Spleen (tissue), 11 donors: Measurements from ENCODE around the gene RAC2. TPM values are rescaled to one million over a fixed set of nuclear protein-coding genes. Genes with fewer than 3 reads are reported as not detected.

Experiments
- DNase-seq: peaks from one replicate; pipeline ENCODE4 v3.0.0-alpha.2; 2020
- H3K27ac ChIP-seq, 8 donors: fragments of 200-600 bp; sonication (generic) in 7 of 8; 1 replicate in 4 of 8; 2 replicates in 4 of 8; pipeline versions ENCODE4 v1.5.0 to v1.8.0; 2016 to 2021; ENCODE audit warnings: inconsistent platforms in 4 of 8, mild to moderate bottlenecking in 4 of 8, moderate library complexity in 1 of 8
- H3K27me3 ChIP-seq, 7 donors: fragments of 200-600 bp; sonication (generic) in 6 of 7; replicated peaks in 1 of 7; 1 replicate in 4 of 7; 2 replicates in 3 of 7; pipeline versions ENCODE4 v1.5.0 to v1.8.0; 2016 to 2021; ENCODE audit warnings: inconsistent platforms in 3 of 7, mild to moderate bottlenecking in 1 of 7
- H3K36me3 ChIP-seq, 6 donors: fragments of 200-600 bp; sonication (generic) in 5 of 6; 1 replicate in 4 of 6; 2 replicates in 2 of 6; pipeline versions ENCODE4 v1.5.0 to v1.8.0; 2016 to 2021; ENCODE audit warnings: inconsistent platforms in 2 of 6
- H3K4me1 ChIP-seq, 6 donors: fragments of 200-600 bp; sonication (generic) in 5 of 6; 1 replicate in 3 of 6; 2 replicates in 3 of 6; pipeline versions ENCODE4 v1.5.0 to v1.8.0; 2016 to 2021; ENCODE audit warnings: inconsistent platforms in 3 of 6
- H3K4me3 ChIP-seq, 8 donors: fragments of 200-600 bp; sonication (generic) in 7 of 8; 1 replicate in 4 of 8; 2 replicates in 4 of 8; pipeline versions ENCODE4 v1.5.0 to v1.8.0; 2016 to 2021; ENCODE audit warnings: inconsistent platforms in 4 of 8, mild to moderate bottlenecking in 4 of 8, moderate library complexity in 2 of 8
- H3K9me3 ChIP-seq, 8 donors: fragments of 200-600 bp; sonication (generic) in 7 of 8; 1 replicate in 4 of 8; 2 replicates in 4 of 8; pipeline versions ENCODE4 v1.5.0 to v1.8.0; 2016 to 2021; ENCODE audit warnings: inconsistent platforms in 4 of 8
- CTCF ChIP-seq, 11 experiments: fragments of 200-600 bp in 7 of 11; fragments of 450-650 bp in 4 of 11; sonication (generic) in 4 of 11; IDR thresholded peaks in 8 of 11; conservative IDR thresholded peaks in 3 of 11; 1 replicate in 7 of 11; 2 replicates in 4 of 11; pipeline versions ENCODE4 v1.4.0 to v1.8.0; 2016 to 2021; ENCODE audit warnings: antibody characterized with exemption in 11 of 11, inconsistent platforms in 4 of 11, mild to moderate bottlenecking in 1 of 11
- POLR2A ChIP-seq, 3 donors: fragments of 450-650 bp; IDR thresholded peaks; one replicate each; pipeline ENCODE4 v1.5.1; 2017; ENCODE audit warnings: antibody characterized with exemption in 3 of 3, mild to moderate bottlenecking in 1 of 3
- POLR2AphosphoS5 ChIP-seq, 3 donors: sonication (generic); formaldehyde crosslinking; IDR thresholded peaks; one replicate each; pipeline ENCODE4 v1.5.1; 2017; ENCODE audit warnings: antibody characterized with exemption in 3 of 3
- WGBS, 5 donors: extraction: QIAGEN DNeasy Blood & Tissue Kit in 3 of 5; methylation state at CpG; one replicate each; pipeline versions ENCODE4 v1.1.5 to v1.1.7; 2013 to 2018; 5-methylcytosine and 5-hydroxymethylcytosine counted together
- intact Hi-C: fragments of 100-400 bp; cut with DNase I; formaldehyde crosslinking; loops from one replicate; pipeline ENCODE4 v1.15.0; 2023; ENCODE audit warnings: low total_unique reads
- polyA plus RNA-seq, 3 donors: library from polyadenylated mRNA; stranded (reverse); fragments of 200-250 nt; gene quantifications; one replicate each; pipeline ENCODE4 v1.2.1, GENCODE V29; 2013
- total RNA-seq, 7 donors: library from RNA; depleted of rRNA in 3 of 7; stranded (reverse); fragments of >200 nt in 3 of 7; fragmentation: NEBNext Ultra II Directional in 4 of 7; extraction: Animal tissue kit (Norgen Biotek cat#: 25700) in 4 of 7; gene quantifications; one replicate each; pipeline versions ENCODE4 v1.1.0 to v1.2.1, GENCODE V29; 2016 to 2021
- donor health status: healthy with polysubstance abuse.
- donor health status: DM: no; HTN: no; CAD: no; lungs with moderate emphysema.
- donor health status: DM: no; HTN: no; CAD: no.
- donor health status: Bipolar disorder and iron deficiency.
- donor health status: healthy.
- donor health status: DM: no; HTN: no; CAD: no.
- donor health status: DM: yes; HTN: yes; CAD: no.

RAC2 gene
- total and polyA plus RNA-seq, 10 donors, result 270 to 493 (median 393) TPM

GRCh38 chr22:37275622-37276021 is 31.6 kb upstream of the RAC2 start:
- Histone ChIP-seq H3K27ac (no peak overlapping the region), H3K9me3 (no peaks in the 10 kb centered on the region), H3K36me3 (no peaks in the 10 kb centered on the region), H3K4me1 (peaks cover 0 to 89% (median 43%) of the 10 kb centered on the region in 6 donors), H3K27me3 (no peaks in the 10 kb centered on the region), H3K4me3 (no peak overlapping the region)
- TF ChIP-seq CTCF (IDR thresholded peaks at IDR 0.05 in 8 of 11, conservative IDR thresholded peaks at IDR 0.05 in 3 of 11) (no peak), POLR2A (IDR thresholded peaks at IDR 0.05) (no peak), POLR2AphosphoS5 (IDR thresholded peaks at IDR 0.05) (no peak)
- DNase-seq, result no peak
- WGBS, 5 donors, result 62 to 89% (median 72%) methylated on average over 4 to 5 of the region's 5 CpGs
- intact Hi-C loops, result no loop called here

- Histone ChIP-seq H3K4me3 (no peak overlapping the region), H3K4me1 (peaks cover 0 to 89% (median 46%) of the 10 kb centered on the region in 6 donors), H3K27me3 (no peaks in the 10 kb centered on the region), H3K9me3 (no peaks in the 10 kb centered on the region), H3K27ac (peak overlapping the region in 5 of 8 donors; percentile 26 to 71 (median 51)), H3K36me3 (no peaks in the 10 kb centered on the region)
- peak; percentile 46 for DNase-seq
- WGBS, 5 donors, result 77 to 93% (median 90%) methylated on average over 11 of the region's 11 CpGs
- TF ChIP-seq POLR2A (IDR thresholded peaks at IDR 0.05), result no peak
- no peak for TF ChIP-seq POLR2AphosphoS5 (IDR thresholded peaks at IDR 0.05)
- TF ChIP-seq CTCF (IDR thresholded peaks at IDR 0.05 in 8 of 11, conservative IDR thresholded peaks at IDR 0.05 in 3 of 11), result no peak
- intact Hi-C loops, result no loop called here
These were observed 31.1 kb upstream of the RAC2 start for GRCh38 chr22:37275134-37275533.

- TF ChIP-seq POLR2A (IDR thresholded peaks at IDR 0.05) (no peak), POLR2AphosphoS5 (IDR thresholded peaks at IDR 0.05) (peak; percentile 32 to 66 (median 42)), CTCF (IDR thresholded peaks at IDR 0.05 in 8 of 11, conservative IDR thresholded peaks at IDR 0.05 in 3 of 11) (no peak)
- peak overlapping the region in 6 of 8 donors; percentile 26 to 71 (median 48) for H3K27ac ChIP-seq
- H3K4me1 ChIP-seq, result peaks cover 0 to 89% (median 46%) of the 10 kb centered on the region in 6 donors
- intact Hi-C loops, result loop anchor here (5.0 kb wide), 1 partner anchor 38 kb away; no protein-coding TSS in a partner anchor
- peak; percentile 83 for DNase-seq
- H3K36me3 ChIP-seq, result no peaks in the 10 kb centered on the region
- H3K4me3 ChIP-seq, result no peak overlapping the region
- H3K9me3 ChIP-seq, result no peaks in the 10 kb centered on the region
- no peaks in the 10 kb centered on the region for H3K27me3 ChIP-seq
- 31 to 54% (median 48%) methylated on average over 7 to 12 of the region's 12 CpGs for WGBS, 5 donors
These were observed 30.4 kb upstream of the RAC2 start for GRCh38 chr22:37274380-37274862.

GRCh38 chr22:37273846-37274225 is 29.8 kb upstream of the RAC2 start:
- no peaks in the 10 kb centered on the region for H3K27me3 ChIP-seq
- H3K9me3 ChIP-seq, result no peaks in the 10 kb centered on the region
- no peak overlapping the region for H3K4me3 ChIP-seq
- DNase-seq, result peak; percentile 70
- H3K36me3 ChIP-seq, result no peaks in the 10 kb centered on the region
- TF ChIP-seq POLR2AphosphoS5 (IDR thresholded peaks at IDR 0.05), result no peak
- TF ChIP-seq CTCF (IDR thresholded peaks at IDR 0.05 in 8 of 11, conservative IDR thresholded peaks at IDR 0.05 in 3 of 11), result no peak
- no peak for TF ChIP-seq POLR2A (IDR thresholded peaks at IDR 0.05)
- H3K4me1 ChIP-seq, result peaks cover 0 to 89% (median 44%) of the 10 kb centered on the region in 6 donors
- 67 to 83% (median 74%) methylated on average over 8 of the region's 8 CpGs for WGBS, 5 donors
- intact Hi-C loops, result loop anchor here (5.0 kb wide), 1 partner anchor 38 kb away; no protein-coding TSS in a partner anchor
- peak overlapping the region in 3 of 8 donors; percentile 51 to 71 (median 63) for H3K27ac ChIP-seq
